ENCODE data around the gene VIL1. TPM values are rescaled to one million over a fixed set of nuclear protein-coding genes. Genes with fewer than 3 reads are reported as not detected.

The VIL1 gene
- total RNA-seq, 4 donors from 2014 or later, result 0.21 to 3.3 (median 1.1) TPM

- no peaks in the 10 kb centered on the region for H3K27me3 ChIP-seq
- no peak for DNase-seq (ENCODE audit: low spot score in 2 of 2)
- H3K27ac ChIP-seq, result no peak overlapping the region
- WGBS, result 59% methylated on average over 4 of the region's 4 CpGs
- no peaks in the 10 kb centered on the region for H3K9me3 ChIP-seq
- H3K4me1 ChIP-seq, result peaks cover 2% of the 10 kb centered on the region
- H3K4me3 ChIP-seq, result no peak overlapping the region
- no peaks in the 10 kb centered on the region for H3K36me3 ChIP-seq
- no peak for TF ChIP-seq POLR2A (IDR thresholded peaks at IDR 0.05)
- TF ChIP-seq EP300 (IDR thresholded peaks at IDR 0.05), result no peak
- TF ChIP-seq POLR2AphosphoS5 (IDR thresholded peaks at IDR 0.05), result no peak
- TF ChIP-seq CTCF (IDR thresholded peaks at IDR 0.05), result no peak
These were observed 44.1 kb upstream of the VIL1 start for GRCh38 chr2:218374795-218375194.

- no peaks in the 10 kb centered on the region for H3K27me3 ChIP-seq
- WGBS, result 14% methylated on average over 2 of the region's 2 CpGs
- H3K36me3 ChIP-seq, result no peaks in the 10 kb centered on the region
- TF ChIP-seq POLR2A (IDR thresholded peaks at IDR 0.05) (no peak), CTCF (IDR thresholded peaks at IDR 0.05) (no peak), POLR2AphosphoS5 (IDR thresholded peaks at IDR 0.05) (no peak)
- H3K4me3 ChIP-seq, result no peak overlapping the region
- H3K9me3 ChIP-seq, result no peaks in the 10 kb centered on the region
- H3K4me1 ChIP-seq, result peaks cover 2% of the 10 kb centered on the region
- no peak overlapping the region for H3K27ac ChIP-seq
- no peak for DNase-seq (ENCODE audit: low spot score in 2 of 2)
These were observed 43.7 kb upstream of the VIL1 start for GRCh38 chr2:218375212-218375611.

GRCh38 chr2:218378053-218378452 is 40.9 kb upstream of the VIL1 start:
- no peak for DNase-seq (ENCODE audit: low spot score in 2 of 2)
- H3K9me3 ChIP-seq, result no peaks in the 10 kb centered on the region
- H3K27ac ChIP-seq, result no peak overlapping the region
- no peak overlapping the region for H3K4me3 ChIP-seq
- H3K27me3 ChIP-seq, result no peaks in the 10 kb centered on the region
- 87% methylated on average over 5 of the region's 5 CpGs for WGBS
- no peak for TF ChIP-seq EP300 (IDR thresholded peaks at IDR 0.05)
- no peak for TF ChIP-seq CTCF (IDR thresholded peaks at IDR 0.05)
- TF ChIP-seq POLR2AphosphoS5 (IDR thresholded peaks at IDR 0.05), result no peak
- TF ChIP-seq POLR2A (IDR thresholded peaks at IDR 0.05), result no peak
- H3K4me1 ChIP-seq, result peaks cover 6% of the 10 kb centered on the region
- H3K36me3 ChIP-seq, result no peaks in the 10 kb centered on the region

- DNase-seq (ENCODE audit: low spot score in 2 of 2), result peak; percentile 81 to 86
- H3K9me3 ChIP-seq, result no peaks in the 10 kb centered on the region
- H3K4me3 ChIP-seq, result peak within 1 kb of the TSS; percentile 26
- 54% methylated on average over 10 of the region's 13 CpGs for WGBS
- H3K36me3 ChIP-seq, result no peaks in the 10 kb centered on the region
- TF ChIP-seq CTCF (IDR thresholded peaks at IDR 0.05) (no peak), EP300 (IDR thresholded peaks at IDR 0.05) (no peak), POLR2A (IDR thresholded peaks at IDR 0.05) (peak in 1 of 2 donors; percentile 45), POLR2AphosphoS5 (IDR thresholded peaks at IDR 0.05) (no peak)
- H3K27ac ChIP-seq, result peak within 1 kb of the TSS; percentile 36
- no peaks in the 10 kb centered on the region for H3K27me3 ChIP-seq
- H3K4me1 ChIP-seq, result peaks cover 15% of the 10 kb centered on the region
These were observed 37.0 kb upstream of the VIL1 start, which contains the start of gene SLC11A1 for GRCh38 chr2:218381916-218382366. TSS of gene SLC11A1 (plus strand) at chr2:218382273. CDS start at chr2:218382369, 96 bp downstream.

- Histone ChIP-seq H3K36me3 (no peaks in the 10 kb centered on the region), H3K27ac (no peak overlapping the region), H3K4me3 (peak overlapping the region; percentile 26), H3K27me3 (no peaks in the 10 kb centered on the region), H3K9me3 (no peaks in the 10 kb centered on the region), H3K4me1 (peaks cover 23% of the 10 kb centered on the region)
- no peak for TF ChIP-seq EP300 (IDR thresholded peaks at IDR 0.05)
- TF ChIP-seq CTCF (IDR thresholded peaks at IDR 0.05), result no peak
- no peak for TF ChIP-seq POLR2A (IDR thresholded peaks at IDR 0.05)
- TF ChIP-seq POLR2AphosphoS5 (IDR thresholded peaks at IDR 0.05), result no peak
- 89% methylated on average over 3 of the region's 6 CpGs for WGBS
- no peak for DNase-seq (ENCODE audit: low spot score in 2 of 2)
These were observed 36.1 kb upstream of the VIL1 start for GRCh38 chr2:218382785-218383184.
